Measurements from ENCODE around the gene AMELX. TPM values are rescaled to one million over a fixed set of nuclear protein-coding genes. Genes with fewer than 3 reads are reported as not detected.

The AMELX gene
- total and polyA plus RNA-seq, 2 of the 8 experiments (the other 6 are each of a cell fraction or from before 2014, with no cell fraction given) = not detected

GRCh38 chrX:11296051-11296450 is 2.8 kb downstream of the AMELX start:
- no peak for FAIRE-seq
- H3K4me1 ChIP-seq (replicated peaks in 1 of 4; ENCODE audit: control insufficient read depth in 3 of 4, insufficient read depth in 4 of 4, low read length in 3 of 4) = no peaks in the 10 kb centered on the region
- CTCF ChIA-PET (ENCODE audit: partially characterized antibody) = no interaction called here

More at GRCh38 chrX:11296051-11296450, 2.8 kb downstream of the AMELX start:
- no peak overlapping the region for H3K56ac ChIP-seq (replicated peaks; ENCODE audit: insufficient read length, low read depth, low read length)
- no peak overlapping the region for H3K9ac ChIP-seq (replicated peaks in 1 of 4; ENCODE audit: extremely low read depth in 1 of 4, low read depth in 3 of 4, low read length in 3 of 4)
- H2BK20ac ChIP-seq (ENCODE audit: low read length) = no peak overlapping the region
- H3K27ac ChIP-seq (ENCODE audit: low read depth, low read length) = no peak overlapping the region
- H3K36me3 ChIP-seq (ENCODE audit: control insufficient read depth in 2 of 4, insufficient read depth in 4 of 4, low read length in 3 of 4) = no peaks in the 10 kb centered on the region
- H3K18ac ChIP-seq (ENCODE audit: extremely low read depth, low read length) = no peak overlapping the region
- no peak overlapping the region for H2AK5ac ChIP-seq (ENCODE audit: low read depth, low read length)
- POLR2A ChIA-PET (ENCODE audit: partially characterized antibody) = no interaction called here
- H4K5ac ChIP-seq (ENCODE audit: insufficient read length, low read depth, low read length) = no peak overlapping the region
- no peaks in the 10 kb centered on the region for H3K27me3 ChIP-seq (replicated peaks in 1 of 4; ENCODE audit: control insufficient read depth in 3 of 4, extremely low read depth in 1 of 4, insufficient read depth in 3 of 4, low read length in 3 of 4)
- TF ChIP-seq CEBPB (IDR thresholded peaks at IDR 0.05; ENCODE audit: low read depth, low read length) (no peak), SIX5 (IDR thresholded peaks at IDR 0.05; ENCODE audit: low read depth, low read length) (no peak), SRF (IDR thresholded peaks at IDR 0.05; ENCODE audit: low read depth, low read length) (no peak), FOSL1 (IDR thresholded peaks at IDR 0.05; ENCODE audit: insufficient read depth, low read depth, low read length) (no peak), SIN3A (conservative IDR thresholded peaks at IDR 0.05 in 1 of 2, IDR thresholded peaks at IDR 0.05 in 1 of 2; ENCODE audit: low read depth in 1 of 2, low read length in 2 of 2) (no peak), SP2 (IDR thresholded peaks at IDR 0.05; ENCODE audit: low read length) (no peak)
- no peak overlapping the region for H2BK5ac ChIP-seq (ENCODE audit: low read depth, low read length)
- no peak overlapping the region for H3K4me2 ChIP-seq (ENCODE audit: insufficient read depth in 1 of 2, low read depth in 2 of 2, low read length in 2 of 2)
- H3K79me1 ChIP-seq (ENCODE audit: low read depth, low read length) = no peaks in the 10 kb centered on the region
- H3K23me2 ChIP-seq (ENCODE audit: low read depth, low read length) = no peaks in the 10 kb centered on the region
- no peaks in the 10 kb centered on the region for H4K20me1 ChIP-seq (replicated peaks in 1 of 2; ENCODE audit: control insufficient read depth in 1 of 2, insufficient read depth in 2 of 2, low read length in 2 of 2)
- H3K23ac ChIP-seq (ENCODE audit: insufficient read length) = no peak overlapping the region
- no peak overlapping the region for H3K4ac ChIP-seq (replicated peaks; ENCODE audit: insufficient read length, low read depth, low read length)
- H2AFZ ChIP-seq (ENCODE audit: low read length) = no peak overlapping the region
- H4K8ac ChIP-seq (ENCODE audit: extremely low read depth, insufficient read depth, low read length) = no peak overlapping the region
- no peak overlapping the region for H2BK15ac ChIP-seq (ENCODE audit: low read length)
- no peak overlapping the region for H3K4me3 ChIP-seq (ENCODE audit: extremely low read depth in 1 of 4, insufficient read depth in 2 of 4, low read depth in 3 of 4, low read length in 4 of 4)
- no peak overlapping the region for H4K91ac ChIP-seq (replicated peaks; ENCODE audit: insufficient read length, low read length)
- no peaks in the 10 kb centered on the region for H3K9me3 ChIP-seq (ENCODE audit: insufficient read depth in 2 of 2, low read depth in 1 of 2, low read length in 1 of 2)
- H2BK12ac ChIP-seq (ENCODE audit: low read depth, low read length) = no peak overlapping the region
- no peak overlapping the region for H2BK120ac ChIP-seq (replicated peaks; ENCODE audit: low read depth, low read length)
- 79% methylated on average over 4 of the region's 5 CpGs; no CpG with 5 or more reads in 1 of the 2 experiments for WGBS, 2 experiments (ENCODE audit: extremely low coverage in 1 of 2, insufficient coverage in 1 of 2, insufficient read length in 1 of 2, insufficient replicate concordance in 2 of 2, low coverage in 1 of 2, low lambda C conversion rate in 2 of 2, missing lambda C conversion rate in 1 of 2)
- H3K79me2 ChIP-seq (ENCODE audit: control insufficient read depth in 1 of 2, insufficient read depth in 2 of 2, low read length in 2 of 2) = no peaks in the 10 kb centered on the region
- no peak overlapping the region for H3K14ac ChIP-seq (ENCODE audit: insufficient read length)
- DNase-seq (ENCODE audit: low read depth in 1 of 2, low spot score in 2 of 2) = no peak
